GM10266 (cell line): ENCODE results near the gene AGR2.
A peak's percentile ranks its signal among the peaks of the same experiment; 100 is the strongest.

Source experiments
- DNase-seq: peaks from one replicate; pipeline ENCODE4 v3.0.0; 2012; ENCODE audit errors: extremely low spot score
- CTCF ChIP-seq: IDR thresholded peaks from 2 replicates; pipeline ENCODE4 v1.5.1; 2012; ENCODE audit warnings: mild to moderate bottlenecking, low read depth; ENCODE audit not compliant: control insufficient read depth, insufficient read depth; ENCODE audit errors: missing control alignments

The AGR2 gene

DNA sequence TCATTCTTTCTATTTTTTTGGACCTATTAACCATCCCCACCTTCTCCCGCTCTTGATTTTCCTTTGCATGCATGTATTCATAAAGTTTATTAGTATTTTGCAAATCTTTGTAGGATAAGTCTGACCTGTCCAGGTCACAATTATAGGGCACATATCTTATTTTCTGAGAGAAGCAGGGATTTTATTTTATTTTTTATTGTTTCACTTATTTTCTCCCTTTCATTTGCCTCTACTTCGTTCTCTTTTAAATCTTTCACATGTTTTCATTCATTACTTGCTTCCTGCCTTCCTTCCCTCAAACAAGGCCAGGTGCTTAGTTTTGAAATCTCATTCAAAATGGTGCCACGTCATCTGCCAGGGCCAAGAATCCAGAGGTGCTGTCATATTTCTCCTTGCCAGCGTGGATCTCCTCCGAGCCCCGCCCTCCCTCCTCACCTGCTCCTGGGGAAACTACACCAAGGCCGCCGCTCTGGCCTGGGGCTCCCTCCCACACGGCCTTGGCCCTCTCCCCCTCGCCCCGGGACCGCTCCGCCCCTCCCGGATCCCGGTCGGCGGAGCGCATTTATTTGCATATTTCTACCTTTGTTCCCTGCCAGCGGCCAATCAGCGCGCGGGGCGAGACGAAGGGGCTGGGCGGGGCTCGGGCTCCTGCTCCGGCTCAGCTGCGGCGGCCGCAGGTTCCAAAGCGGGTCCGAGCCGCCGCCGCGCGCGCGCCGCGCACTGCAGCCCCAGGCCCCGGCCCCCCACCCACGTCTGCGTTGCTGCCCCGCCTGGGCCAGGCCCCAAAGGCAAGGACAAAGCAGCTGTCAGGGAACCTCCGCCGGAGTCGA, 51.5 kb downstream of the AGR2 start, which contains the start of gene TSPAN13:
TSS of gene TSPAN13 (plus strand) at position 654 of the 830 bp plus-strand sequence. CDS start 213 bp downstream, outside the sequence.
- peak; percentile 51 for DNase-seq

GRCh38 chr7:16747102-16747501, 57.7 kb downstream of the AGR2 start:
- TF ChIP-seq CTCF: no peak
- DNase-seq: no peak

More for the DNA sequence above, 51.5 kb downstream of the AGR2 start, which contains the start of gene TSPAN13:
- TF ChIP-seq CTCF: no peak

DNA sequence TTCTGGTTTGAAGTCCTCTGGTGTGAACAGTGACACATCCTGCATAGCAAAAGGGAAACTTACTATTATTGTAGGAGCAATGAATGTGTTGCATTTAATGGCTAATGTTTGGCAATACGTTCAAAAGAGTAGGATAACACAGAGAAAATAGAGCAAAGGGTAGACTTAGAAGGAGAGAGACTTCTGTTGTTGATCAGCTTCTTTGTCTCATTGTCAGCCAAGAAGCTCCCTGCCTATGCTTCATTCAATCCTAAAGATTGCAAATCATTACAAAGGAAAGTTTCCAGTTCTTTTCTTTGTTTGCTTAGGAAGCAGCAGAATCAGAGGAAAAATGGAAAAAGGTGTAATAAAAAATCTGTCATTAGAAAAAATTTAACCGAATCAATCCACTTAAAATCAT, 59.2 kb downstream of the AGR2 start:
- no peak for TF ChIP-seq CTCF
- DNase-seq: no peak

DNA sequence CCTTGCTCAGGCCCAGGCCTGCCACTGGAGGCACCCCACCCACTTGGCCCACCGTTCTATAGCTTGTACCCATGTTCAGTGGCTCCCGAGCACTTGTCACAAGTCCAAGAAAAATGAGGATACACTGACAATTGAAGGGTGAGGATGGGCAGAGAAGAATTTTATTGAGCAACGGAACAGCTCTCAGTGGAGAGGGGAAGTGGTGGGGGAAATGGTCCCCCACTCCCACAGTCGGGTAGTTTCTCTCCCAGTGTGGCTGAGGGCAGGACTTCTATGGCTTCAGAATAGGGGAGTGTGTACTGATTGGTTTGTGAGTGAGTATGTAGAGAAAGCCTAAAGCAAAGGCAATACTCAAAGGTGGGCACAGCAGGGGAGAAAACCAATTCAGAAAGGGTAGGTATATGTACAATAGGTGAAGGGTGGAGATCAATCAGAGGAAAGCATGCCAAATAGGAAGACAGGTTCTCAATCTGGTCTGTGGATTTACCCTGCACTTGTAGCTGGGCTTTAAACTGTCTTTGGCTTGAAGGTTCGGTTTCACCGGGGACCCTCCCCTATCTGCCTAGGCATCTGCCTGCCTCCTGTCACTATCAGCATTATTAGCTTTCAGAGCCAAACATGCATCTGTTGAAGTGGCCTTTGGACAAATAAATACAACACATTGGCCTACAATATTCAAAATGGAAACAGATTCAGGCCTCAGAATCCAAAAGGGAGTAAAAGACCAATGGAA, 60.1 kb downstream of the AGR2 start:
- DNase-seq: no peak
- no peak for TF ChIP-seq CTCF

DNA sequence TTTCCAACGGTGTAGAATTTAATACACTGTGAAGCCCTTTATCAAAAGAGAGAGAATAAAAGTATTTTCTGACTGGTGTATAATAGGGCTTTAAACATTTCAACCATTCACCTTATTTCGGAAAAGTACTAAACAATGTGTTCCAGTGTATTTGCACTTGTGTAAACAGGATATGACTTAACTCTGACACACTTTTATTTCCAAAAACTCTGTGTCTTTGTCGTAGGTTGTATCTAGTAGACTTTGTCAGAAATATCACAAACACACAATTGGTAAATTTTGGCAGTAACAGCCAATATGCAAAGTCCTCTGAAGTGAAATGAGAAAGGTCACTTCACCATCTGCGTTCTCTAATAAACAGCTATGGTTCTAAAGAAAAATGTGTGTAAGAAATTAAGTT, 61.6 kb downstream of the AGR2 start:
- no peak for TF ChIP-seq CTCF
- DNase-seq: no peak

DNA sequence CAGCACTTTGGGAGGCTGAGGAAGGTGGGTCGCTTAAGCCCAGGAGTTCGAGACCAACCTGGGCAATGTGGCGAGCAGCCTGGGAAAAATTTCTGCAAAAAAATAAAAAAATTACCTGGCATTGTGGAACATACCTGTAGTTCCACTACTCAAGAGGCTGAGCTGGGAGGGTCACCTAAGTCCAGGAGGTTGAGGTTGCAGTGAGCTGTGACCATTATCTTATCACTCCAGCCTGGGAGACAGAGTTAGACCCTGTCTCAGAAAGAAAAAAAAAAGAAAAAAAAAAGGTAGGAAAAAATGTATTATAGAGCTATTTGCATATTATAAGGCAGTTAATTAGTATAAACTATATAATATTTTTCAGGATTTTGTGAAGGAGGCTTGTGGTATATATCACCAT, 62.3 kb downstream of the AGR2 start:
- TF ChIP-seq CTCF: no peak
- DNase-seq: no peak
